Activated CD4-positive, alpha-beta T cell treated with anti-CD3 and anti-CD28 coated beads for 4 hours (primary cell): ENCODE results near the gene NRIP3.

Source experiments
- DNase-seq, 2 donors: peaks; one replicate each; pipeline ENCODE4 v3.0.0-alpha.2; 2020

NRIP3 gene

GRCh38 chr11:9003573-9004182, at the start of gene NRIP3:
Gene NRIP3, minus strand, starts transcription at chr11:9004001. Its CDS starts 66 bp downstream, at chr11:9003935.
- DNase-seq = peak; percentile 75 to 80

GRCh38 chr11:9052316-9052715, 48.5 kb upstream of the NRIP3 start:
- no peak for DNase-seq

GRCh38 chr11:9049959-9050358, 46.2 kb upstream of the NRIP3 start:
- DNase-seq = no peak

- no peak for DNase-seq
Measured at GRCh38 chr11:9047964-9048523, 44.2 kb upstream of the NRIP3 start.

GRCh38 chr11:9046481-9046880, 42.7 kb upstream of the NRIP3 start:
- no peak for DNase-seq

- no peak for DNase-seq
Measured at GRCh38 chr11:9042488-9042887, 38.7 kb upstream of the NRIP3 start.

- DNase-seq = no peak
Measured at GRCh38 chr11:9041747-9042146, 37.9 kb upstream of the NRIP3 start.

- no peak for DNase-seq
Measured at GRCh38 chr11:9040410-9040809, 36.6 kb upstream of the NRIP3 start.

GRCh38 chr11:9039863-9040262, 36.1 kb upstream of the NRIP3 start:
- DNase-seq = no peak

GRCh38 chr11:9039198-9039597, 35.4 kb upstream of the NRIP3 start:
- DNase-seq = no peak

GRCh38 chr11:9038541-9038940, 34.7 kb upstream of the NRIP3 start:
- no peak for DNase-seq

GRCh38 chr11:9037963-9038362, 34.2 kb upstream of the NRIP3 start:
- DNase-seq = no peak

GRCh38 chr11:9037046-9037780, 33.4 kb upstream of the NRIP3 start:
- no peak for DNase-seq

- no peak for DNase-seq
Measured at GRCh38 chr11:9030601-9031000, 26.8 kb upstream of the NRIP3 start.

- DNase-seq = no peak
Measured at GRCh38 chr11:9029422-9029821, 25.6 kb upstream of the NRIP3 start.

- no peak for DNase-seq
Measured at GRCh38 chr11:9028581-9028980, 24.8 kb upstream of the NRIP3 start.

- DNase-seq = no peak
Measured at GRCh38 chr11:9025101-9025850, 21.5 kb upstream of the NRIP3 start.

- no peak for DNase-seq
Measured at GRCh38 chr11:9022961-9023680, 19.3 kb upstream of the NRIP3 start.

GRCh38 chr11:9020916-9021315, 17.1 kb upstream of the NRIP3 start:
- no peak for DNase-seq

- DNase-seq = no peak
Measured at GRCh38 chr11:9019861-9020260, 16.1 kb upstream of the NRIP3 start.

GRCh38 chr11:9017773-9018172, 14.0 kb upstream of the NRIP3 start:
- no peak for DNase-seq

- DNase-seq = no peak
Measured at GRCh38 chr11:9016916-9017642, 13.3 kb upstream of the NRIP3 start.
